Stimulated activated CD4-positive, alpha-beta T cell treated with anti-CD3 and anti-CD28 coated beads, Interleukin-4, amount 100 ng/mL, for 24 hours (primary cell): Measurements from ENCODE around the gene CA4.
"Not testable (repeated sequence)": the region's sequence is repeated elsewhere in the genome, so short reads cannot be mapped to it uniquely, and the experiment has no call there.

ENCODE experiments used
- DNase-seq: peaks from one replicate; pipeline ENCODE4 v3.0.0-alpha.2; 2020

Gene CA4

DNA sequence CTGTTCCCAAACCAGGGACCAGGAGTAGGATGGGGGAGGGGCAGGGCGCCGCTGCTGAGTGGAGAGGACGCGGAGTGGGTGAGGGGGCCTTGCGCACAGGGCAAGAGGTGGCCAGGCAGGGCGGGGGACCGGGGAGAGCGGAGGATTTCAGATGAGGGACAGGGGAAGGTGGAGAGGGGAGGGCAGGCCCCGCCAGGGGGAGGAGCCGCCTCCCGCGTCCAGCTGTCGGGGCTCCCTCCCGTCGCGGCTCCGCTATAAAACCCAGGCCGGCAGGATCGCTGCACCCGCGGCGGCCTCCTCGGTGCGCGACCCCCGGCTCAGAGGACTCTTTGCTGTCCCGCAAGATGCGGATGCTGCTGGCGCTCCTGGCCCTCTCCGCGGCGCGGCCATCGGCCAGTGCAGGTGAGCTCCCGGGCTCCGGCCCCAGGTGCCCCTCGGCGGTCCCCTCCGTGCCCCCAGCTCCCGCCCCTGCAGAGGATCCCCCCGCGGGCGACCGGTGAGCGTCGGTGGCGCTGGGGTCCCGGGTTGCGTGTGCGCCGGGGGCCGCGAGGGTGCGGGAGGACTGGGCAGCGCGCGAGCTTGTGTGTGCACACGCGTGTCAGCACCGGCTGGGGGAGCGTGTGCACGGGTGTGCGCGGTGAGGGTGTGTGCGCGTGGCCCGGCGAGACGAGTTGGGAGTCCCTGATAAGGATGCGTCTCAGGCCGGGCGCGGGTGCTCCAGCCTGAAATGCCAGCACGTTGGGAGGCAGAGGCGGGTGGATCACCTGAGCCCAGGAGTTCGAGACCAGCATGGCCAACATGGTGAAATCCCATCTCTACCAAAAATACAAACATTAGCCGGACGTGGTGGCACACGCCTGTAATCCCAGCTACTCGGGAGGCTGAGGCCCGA is at the start of gene CA4:
Gene CA4 (plus strand): TSS at position 283 of the 892 bp plus-strand sequence. CDS start 62 bp downstream, at position 345.
- no peak for DNase-seq

DNA sequence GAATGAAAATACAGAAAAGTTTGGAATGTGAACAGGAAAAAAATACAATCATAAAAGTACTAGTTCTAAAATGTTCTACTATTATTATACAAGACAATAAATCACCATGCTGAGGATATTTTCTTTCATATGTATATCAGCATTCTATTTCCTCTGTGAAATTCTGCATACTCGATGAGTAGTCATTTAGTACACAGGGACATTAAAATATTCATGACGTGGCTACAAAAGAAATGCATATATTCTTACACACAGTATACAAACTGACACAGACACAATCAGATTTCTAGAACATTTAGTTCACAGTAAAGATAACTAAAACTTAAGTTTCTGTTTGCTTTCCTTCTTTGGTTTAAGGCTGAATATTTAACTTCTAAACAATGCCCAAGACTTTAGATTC is 49.2 kb upstream of the CA4 start:
- not testable (repeated sequence) for DNase-seq

DNA sequence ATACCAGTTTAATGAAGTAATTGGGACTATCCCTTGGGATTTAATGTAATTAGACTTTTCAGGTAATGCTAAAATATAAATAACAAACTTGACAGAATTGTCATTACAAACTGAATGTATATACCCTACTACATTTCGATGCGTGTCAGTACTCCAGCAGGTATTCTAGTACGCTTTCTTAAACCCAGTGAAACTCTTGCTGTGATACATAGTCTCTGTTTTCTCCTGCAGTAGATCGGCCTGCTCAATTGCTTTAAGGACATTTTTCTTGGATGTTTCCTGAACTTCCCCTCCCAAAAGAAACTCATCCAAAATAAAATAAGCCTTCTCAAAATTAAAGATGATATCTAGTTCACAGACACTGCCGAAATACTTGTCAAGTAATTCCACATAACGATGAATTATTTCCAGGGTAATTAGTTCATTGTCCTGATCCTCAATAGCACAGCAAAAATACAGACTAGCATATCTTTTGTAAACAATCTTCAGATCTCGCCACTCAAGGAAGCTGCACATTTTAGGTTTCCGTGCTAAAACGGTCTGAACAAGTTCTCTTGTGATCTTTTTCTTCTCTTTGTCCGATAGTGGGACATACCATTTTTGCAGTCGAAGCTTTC is 47.6 kb upstream of the CA4 start:
- not testable (repeated sequence) for DNase-seq

DNA sequence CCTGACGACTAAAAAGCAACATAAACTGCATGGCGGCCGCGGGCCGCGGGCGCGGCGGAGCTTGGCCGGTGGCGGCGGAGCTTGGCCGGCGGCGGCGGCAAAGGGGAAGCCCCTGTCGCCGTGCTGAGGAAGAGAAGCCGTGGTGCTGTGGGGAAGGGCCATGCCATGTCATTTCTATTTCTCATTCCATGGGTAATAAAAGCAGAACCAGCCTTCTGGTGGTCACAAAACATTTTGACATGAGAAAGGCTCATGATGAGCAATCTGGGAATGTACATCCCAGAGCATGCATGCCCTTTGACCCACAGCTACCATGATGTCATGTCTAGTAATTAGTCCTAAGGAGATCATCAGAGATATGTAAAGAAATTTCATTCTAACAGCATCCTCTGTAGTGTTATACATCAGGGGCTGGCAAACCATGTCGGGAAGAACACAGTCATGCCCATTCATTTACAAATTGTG is 47.1 kb upstream of the CA4 start:
- DNase-seq, result peak; percentile 20

DNA sequence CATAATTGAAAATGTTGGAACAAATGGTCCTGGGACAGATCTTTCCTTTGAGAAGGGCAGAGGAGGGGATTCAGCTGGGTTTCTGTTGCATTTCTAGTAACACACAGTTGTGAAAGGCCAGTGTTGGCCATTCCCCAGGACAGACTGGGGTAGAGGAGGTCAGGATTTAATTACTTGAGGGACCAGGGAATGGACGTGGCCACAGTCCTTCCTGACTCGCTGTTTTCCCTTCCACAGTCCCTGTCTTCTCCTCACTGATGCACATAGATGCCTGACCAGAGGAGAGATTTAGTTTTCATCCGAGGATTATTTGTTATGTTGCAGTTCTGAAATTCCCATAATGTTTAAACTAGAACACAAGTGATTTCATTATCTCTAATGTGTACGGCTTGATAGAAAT is 45.8 kb upstream of the CA4 start:
- DNase-seq, result no peak

DNA sequence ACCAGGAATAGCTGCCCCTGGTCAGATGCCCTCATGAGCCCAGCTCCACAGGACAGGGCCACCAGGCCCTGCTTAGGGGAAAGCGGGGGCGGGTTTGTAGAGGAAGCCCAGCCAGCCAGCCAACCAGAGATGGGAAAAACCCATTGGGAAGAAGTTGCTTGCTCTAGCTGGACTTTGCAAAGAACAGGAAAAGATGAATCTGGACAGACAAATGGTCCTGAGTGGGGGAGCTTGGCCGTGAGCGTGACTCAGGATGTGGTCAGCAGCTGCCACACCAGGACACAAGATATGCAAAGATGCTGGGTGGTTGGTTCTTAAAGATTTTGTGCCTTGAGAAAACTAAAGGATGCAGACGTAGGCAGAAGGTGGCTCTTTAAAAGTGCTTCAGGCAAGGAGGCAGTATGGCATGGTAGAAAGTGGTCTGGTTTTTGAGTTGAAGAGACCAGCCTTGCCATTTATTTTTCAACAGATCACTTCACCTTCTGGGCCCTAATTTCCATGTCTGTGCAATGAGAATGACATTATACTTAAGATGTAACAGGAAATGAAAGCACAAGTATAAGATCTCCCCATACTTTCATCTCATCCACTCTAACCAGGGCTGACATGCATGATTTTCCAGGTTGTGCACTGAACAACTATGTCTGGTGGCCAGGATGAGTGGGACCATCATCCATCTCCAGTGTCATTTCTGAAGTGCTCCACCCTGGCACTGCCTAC is 43.3 kb upstream of the CA4 start:
- no peak for DNase-seq

DNA sequence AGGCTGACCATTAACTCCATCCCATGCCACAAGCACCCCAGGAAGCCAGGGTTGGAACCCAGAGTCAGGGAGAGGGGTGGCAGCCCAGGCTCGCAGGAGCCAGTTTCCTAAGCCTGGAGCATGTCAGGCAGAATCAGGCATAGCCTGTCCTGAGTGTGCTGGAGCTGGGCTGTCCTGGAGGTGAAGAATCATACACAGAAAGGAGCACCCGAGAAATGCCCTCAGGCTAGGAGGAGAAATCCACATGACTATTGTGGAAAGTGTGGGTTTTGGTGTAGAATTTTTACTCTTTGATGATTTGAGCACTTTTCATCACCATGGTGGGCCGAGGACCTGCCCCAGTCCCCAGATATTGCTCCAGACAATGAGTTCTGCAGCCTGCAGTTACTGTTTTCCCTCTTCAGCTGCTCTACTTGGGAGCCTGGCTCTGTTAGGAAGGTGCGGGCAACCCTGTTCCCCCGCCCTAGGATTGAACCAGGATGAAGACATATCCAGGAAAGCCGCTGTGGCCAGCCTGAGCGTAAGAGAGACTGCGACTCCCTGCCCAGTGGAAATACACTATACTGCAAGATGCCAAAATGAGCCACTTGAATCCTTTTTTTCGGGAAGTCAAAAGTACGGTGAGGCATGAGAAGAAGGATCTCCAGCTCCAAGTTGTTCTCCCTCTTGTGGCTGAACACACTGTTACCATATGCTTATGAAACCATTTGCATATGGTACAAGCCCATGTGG is 42.1 kb upstream of the CA4 start:
- no peak for DNase-seq

DNA sequence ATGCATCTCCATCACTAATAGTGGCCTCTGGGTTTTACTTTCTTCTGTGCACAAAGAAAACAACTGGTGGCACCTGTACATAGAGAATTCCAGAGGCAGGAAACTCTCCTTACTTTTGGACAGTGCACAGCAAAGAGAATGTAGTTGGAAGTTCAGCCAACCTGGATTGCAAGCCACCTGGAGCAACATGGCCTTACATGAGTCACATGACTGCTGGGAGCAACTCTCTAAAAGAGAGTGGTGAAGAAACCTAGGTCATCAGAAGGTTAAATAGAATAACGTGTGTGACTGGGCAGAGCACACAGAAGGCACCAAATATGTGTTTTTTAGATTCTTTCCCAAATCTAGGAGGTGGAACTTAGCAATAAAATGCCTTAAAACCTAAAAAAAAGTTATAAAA is 41.5 kb upstream of the CA4 start:
- not testable (repeated sequence) for DNase-seq

DNA sequence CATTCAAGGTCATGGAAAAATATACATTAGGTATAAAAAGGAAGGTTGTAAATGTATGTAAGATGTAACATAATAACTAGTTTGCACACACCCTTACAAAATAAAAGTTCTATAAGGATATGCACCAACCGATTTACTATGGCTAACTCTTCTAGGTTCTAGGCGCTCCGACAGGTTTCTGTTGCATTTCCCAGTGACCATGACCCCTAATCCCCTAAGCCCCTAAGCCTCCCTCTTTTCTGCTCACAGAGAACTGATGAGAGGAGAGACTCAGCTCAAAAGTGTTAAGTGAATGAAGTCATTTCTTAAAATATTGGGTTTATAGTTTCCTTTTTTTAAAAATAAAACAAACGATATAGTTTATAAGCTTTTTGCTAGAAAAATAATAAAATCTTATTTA is 41.1 kb upstream of the CA4 start:
- DNase-seq, result no peak

DNA sequence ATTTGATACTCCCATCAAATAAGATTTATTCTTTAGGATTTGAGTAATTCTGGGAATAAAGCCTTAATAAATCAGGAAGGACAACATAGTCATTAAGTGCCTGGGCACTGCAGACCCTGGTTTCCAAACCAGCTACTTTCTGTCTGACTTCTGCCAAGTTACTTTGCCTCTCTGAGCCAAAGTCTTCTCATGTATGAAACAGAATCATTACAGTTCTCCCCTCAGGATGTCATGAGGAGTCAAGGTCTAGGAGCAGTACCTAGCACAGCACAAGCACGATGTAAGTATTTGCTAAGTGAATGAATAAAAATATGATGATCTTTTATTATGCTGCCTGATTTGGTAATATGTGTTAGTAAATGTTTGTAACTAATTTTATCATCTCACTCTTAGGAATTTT is 40.6 kb upstream of the CA4 start:
- no peak for DNase-seq

DNA sequence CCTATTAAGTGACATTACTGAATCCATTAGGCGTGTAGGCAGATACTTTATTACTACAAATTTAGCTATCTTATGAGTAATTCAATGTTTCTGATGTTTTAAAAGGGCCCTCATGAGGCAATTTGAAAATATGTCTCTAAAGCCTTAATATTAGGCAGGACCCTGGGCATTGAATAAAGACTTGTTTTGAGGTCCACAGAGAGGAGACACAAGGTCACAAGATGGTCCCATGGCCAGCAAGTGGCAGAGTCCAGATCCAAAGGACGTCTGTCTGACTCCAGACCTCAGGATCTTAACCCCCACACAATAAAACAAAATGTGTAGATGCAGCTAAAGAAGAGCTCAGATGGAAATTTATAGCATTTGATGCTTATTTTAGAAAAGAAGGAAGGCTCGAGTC is 39.2 kb upstream of the CA4 start:
- no peak for DNase-seq

DNA sequence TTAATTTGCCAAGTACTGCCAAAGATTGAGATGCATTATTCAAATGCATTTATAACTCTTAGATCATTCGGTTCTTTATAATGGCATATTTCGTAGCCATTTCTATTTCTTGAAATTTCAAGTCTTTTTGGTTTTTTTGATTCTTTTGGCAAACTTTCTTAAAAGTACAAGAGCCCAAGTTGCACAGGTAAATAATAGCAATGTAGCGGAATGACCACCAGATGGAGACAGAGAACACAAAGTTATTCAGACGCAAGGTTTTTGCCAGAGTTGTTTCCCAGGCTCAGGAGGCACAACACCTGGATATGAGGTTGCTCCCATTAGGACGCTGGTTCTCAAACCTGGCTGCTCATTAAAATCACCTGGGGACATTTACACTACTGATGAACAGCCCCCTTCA is 38.1 kb upstream of the CA4 start:
- not testable (repeated sequence) for DNase-seq

DNA sequence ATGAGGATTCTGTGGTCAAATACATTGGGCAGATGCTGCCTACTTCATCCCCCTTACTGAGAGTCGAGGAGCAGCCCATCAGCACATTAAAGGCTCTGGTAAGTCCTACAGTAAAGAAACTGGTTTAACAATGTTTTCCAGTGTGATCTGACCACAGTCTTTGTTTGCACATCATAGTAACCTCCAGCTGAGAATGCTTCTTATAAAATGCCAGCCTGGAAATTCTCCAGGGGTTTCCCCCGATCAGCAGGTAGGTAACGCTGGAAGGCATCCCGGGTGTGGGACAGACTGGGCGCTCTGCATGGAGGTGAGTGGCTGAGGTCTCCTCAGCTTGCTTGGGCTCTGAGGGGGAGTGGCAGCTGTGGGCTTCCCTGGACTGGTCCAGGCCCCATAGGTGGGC is 34.4 kb upstream of the CA4 start:
- not testable (repeated sequence) for DNase-seq

DNA sequence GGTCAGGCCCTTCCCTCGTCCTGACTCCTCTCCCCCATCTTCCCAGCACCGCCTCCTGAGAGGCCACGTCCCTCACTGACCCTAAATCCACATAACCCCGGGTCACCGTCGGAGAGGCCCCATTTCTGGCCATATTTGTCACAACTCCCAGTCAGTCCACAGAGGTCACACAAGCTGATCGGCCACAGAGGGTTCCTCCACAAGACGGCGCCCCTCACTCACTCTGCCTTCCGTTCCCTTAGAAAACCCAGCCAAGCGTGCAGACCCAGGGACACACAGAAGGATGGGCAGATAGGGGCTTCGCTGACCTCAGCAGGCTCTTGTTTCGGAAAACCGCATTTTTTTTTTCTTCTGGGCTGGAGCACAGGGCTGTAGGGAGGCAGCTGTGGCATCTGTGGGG is 33.6 kb upstream of the CA4 start:
- not testable (repeated sequence) for DNase-seq

DNA sequence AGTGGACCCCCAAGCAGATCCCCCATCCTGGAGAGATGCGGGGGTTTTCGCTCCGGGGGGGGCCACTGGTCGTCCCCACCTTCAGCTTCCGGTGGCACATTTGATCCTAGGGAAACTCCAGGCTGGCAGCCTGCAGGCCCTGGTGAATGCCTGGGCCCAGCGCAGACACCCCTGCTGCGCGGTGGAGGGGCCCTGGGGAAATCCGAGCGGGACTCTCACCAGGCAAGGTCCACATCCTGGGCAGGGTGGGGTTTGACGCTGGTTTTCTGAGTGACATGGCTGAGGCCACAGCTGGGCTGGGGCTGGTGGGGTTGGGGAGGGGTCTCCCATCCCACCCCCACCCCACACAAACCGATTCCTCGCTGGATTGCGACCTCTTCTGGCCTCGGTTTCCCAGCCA is 30.6 kb upstream of the CA4 start:
- DNase-seq, result not testable (repeated sequence)

DNA sequence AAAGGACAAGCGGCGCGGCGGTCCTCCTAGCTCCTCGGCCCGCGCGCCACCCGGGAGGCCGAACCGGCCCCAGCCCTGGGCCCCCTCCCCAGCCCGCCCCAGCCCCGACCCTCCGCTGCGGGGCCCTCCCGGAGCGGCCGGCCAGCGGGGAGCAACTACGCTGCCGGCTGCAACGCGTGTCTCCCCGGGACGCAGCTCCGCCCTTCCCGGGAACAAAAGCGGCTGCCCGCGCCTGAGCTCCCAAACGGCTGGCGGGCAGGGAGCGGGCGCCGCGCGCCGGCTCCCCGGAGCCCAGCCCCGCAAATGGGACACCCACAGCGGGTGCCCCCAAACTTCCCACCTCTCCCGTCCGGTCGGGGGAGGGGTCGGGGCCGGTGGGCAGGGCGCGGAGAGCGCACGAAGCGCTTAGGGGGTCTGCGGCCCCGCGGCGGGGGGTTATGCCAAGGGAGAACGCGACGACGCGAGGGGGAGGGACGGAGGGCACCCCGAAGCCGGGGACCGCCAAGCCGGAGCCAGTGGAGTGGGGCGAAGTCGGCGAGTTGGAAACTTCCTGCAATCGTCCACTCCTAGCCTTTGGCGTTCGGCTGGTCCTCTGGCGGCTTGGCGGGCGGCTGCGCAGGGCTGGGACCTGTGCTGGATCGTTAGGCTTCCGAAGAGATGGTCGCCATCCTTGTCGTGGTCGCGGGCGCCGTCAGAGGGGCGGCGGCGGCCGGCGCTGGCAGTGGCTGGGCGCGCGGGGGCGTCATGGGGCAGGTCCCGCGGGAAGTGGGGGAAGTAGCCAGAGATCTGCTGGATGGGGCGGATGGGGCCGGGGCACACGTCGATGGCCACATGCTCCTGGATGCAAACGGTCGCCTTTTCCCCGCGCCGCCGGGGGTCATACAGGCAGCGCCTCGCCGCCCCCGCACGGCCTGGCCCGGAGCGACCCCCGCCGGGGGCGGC is 29.7 kb upstream of the CA4 start:
- not testable (repeated sequence) for DNase-seq

DNA sequence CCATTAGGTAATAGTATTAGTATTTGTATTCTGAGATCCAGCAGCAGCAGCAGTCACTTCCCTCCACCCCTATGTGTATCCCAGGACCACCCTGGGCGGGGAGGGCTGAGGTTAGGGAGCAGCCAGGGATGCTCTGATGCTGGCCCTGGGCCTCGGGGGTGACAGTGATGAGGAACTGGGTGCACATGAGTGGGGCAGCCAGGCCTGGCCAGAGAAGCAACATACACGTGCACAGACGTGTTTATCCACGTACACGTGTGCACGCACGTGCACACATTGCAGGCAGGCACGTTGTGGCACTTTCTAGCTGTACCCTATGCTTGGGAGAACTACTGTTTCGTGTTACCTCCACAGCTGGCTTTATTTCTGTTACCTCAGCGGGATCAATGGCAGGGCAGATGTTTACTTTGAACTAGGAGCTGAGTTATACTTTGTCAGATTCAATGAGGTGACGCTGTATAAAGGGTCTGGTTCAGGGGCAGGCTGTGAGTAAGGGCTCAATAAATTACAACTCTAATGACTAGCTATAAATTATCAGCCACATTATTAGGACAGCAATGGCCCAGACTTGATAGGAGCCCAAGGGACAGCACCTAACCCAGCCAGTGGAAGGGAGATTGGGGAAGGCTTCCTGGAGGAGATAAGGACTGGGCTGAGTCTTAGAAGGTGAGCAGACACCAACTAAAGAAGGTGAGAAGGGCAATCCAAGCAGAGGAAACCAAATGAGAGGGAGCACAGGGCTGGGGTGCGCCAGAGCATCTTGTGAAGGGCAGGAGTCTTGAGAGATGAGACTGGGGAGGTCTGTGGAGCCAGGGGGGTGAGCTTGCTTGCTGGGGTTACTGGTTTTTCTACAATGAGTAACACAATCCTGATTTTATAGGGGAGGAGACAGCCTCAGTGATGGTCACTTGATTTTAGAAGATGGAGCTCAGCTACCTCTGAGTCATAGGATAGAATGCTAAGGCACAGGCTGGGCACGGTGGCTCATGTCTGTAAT is 22.4 kb upstream of the CA4 start:
- DNase-seq, result no peak

DNA sequence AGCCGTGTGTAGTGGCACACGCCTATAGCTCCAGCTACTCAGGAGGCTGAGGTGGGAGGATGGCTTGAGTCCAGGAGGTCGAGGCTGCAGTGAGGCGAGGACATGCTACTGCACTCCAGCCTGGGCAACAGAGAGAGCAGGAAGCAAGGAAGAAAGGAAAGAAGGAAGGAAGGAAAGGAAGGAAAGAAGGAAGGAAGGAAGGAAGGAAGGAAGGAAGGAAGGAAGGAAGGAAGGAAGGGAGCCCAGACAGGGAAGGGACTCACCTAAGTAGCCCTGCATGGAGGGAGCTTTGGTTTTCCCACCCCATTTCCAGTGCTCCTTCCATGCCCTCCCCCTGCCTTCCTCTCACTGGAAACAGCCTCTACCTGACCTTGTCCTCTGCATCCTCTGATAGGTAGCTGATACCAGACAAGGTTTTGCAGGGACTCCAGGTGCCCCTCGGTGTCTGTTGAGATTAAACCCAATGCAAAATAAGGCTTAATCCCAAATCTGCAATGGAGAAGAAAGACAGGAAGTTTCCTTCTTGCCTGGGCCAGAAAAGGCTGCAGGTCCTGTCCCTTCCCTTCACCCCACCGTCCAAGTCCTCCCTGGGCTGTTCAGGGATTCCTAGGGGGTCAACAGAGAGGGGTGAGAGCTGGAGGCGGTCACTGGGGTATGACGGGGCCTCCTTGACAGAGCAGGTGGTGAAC is 21.5 kb upstream of the CA4 start:
- DNase-seq, result no peak

DNA sequence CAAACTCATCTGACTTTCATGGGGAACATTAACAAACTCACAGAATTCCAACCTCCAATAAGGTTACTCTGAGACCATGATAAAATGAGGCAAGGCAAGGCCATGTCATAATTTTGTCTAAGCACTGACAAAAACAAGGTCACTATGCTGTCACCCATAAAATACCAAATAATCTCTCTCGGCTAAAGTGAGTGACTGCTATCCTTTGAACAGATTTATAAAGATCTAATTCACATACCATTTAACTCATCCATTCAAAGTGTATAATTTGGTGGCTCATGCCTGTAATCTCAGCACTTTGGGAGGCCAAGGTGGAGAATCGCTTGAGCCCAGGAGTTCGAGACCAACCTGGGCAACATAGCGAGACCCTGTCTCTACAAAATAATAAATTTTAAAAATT is 20.6 kb upstream of the CA4 start:
- no peak for DNase-seq

DNA sequence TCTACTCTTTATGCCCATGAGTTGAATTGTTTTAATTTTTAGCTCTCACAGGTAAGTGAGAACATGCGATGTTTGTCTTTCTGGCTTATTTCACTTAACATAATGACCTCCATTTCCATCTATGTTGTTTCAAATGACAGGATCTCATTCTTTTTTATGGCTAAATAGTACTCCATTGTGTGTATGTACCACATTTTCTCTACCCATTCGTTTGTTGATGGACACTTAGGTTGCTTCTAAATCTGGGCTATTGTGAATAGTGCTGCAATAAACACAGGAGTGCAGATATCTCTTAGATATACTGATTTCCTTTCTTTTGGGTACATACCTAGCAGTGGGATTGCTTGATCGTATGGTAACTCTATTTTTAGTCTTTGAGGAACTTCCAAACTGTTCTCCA is 19.3 kb upstream of the CA4 start:
- no peak for DNase-seq
